A549 (cell line): ENCODE results near the gene RPL18.

Experiments used
- CTCF ChIP-seq: fragments of >200 bp; sonication (Bioruptor Twin); formaldehyde crosslinking; IDR thresholded peaks from 3 replicates; pipeline ENCODE4 v1.5.1; 2016
- FOXS1 ChIP-seq: fragments of 250-450 bp; sonication (Bioruptor Pico); IDR thresholded peaks from 2 replicates; pipeline ENCODE4 v1.5.0; 2020; ENCODE audit warnings: mild to moderate bottlenecking, moderate library complexity
- JUN ChIP-seq, 2 experiments: fragments of >200 bp; sonication (Bioruptor Twin); formaldehyde crosslinking; IDR thresholded peaks; 2 replicates in 1 of 2; 3 replicates in 1 of 2; pipeline ENCODE4 v1.6.1; 2016 to 2017
- MAX ChIP-seq: IDR thresholded peaks from 2 replicates; pipeline ENCODE4 v1.6.1; 2012
- MYC ChIP-seq: IDR thresholded peaks from 2 replicates; pipeline ENCODE4 v1.6.1; 2012; ENCODE audit warnings: mild to moderate bottlenecking, inconsistent platforms, low read length, improper control_type of control experiment, borderline replicate concordance
- POLR2A ChIP-seq: IDR thresholded peaks from 2 replicates; pipeline ENCODE4 v1.6.1; 2012; ENCODE audit warnings: mild to moderate bottlenecking, low read length
- RFX5 ChIP-seq: fragments of 450-650 bp; IDR thresholded peaks from 2 replicates; pipeline ENCODE4 v1.7.1; 2014; ENCODE audit warnings: antibody characterized with exemption, mild to moderate bottlenecking, moderate library complexity
- ZNF302 ChIP-seq: fragments of 250-450 bp; sonication (Bioruptor Pico); IDR thresholded peaks from 2 replicates; pipeline ENCODE4 v1.9.0; 2021; ENCODE audit warnings: inconsistent platforms, mild to moderate bottlenecking, moderate library complexity

GRCh38 chr19:48600679-48601417 is 18.1 kb downstream of the RPL18 start:
- TF ChIP-seq MYC (no peak), ZNF302 (CRISPR knock-in tag) (no peak), JUN (IDR thresholded peaks at IDR 0.05) (no peak), FOXS1 (no peak), CTCF (no peak), RFX5 (no peak), POLR2A (no peak), MAX (no peak)
